Erythroblast (primary cell): ENCODE measurements around the gene GLT8D1.

Source experiments
- GATA1 ChIP-seq: IDR thresholded peaks from 2 replicates; pipeline ENCODE4 v1.6.1; 2011; ENCODE audit warnings: low read depth, mild to moderate bottlenecking, control low read depth, low read length, moderate library complexity
- POLR2A ChIP-seq: IDR thresholded peaks from 2 replicates; pipeline ENCODE4 v1.6.1; 2011; ENCODE audit warnings: mild to moderate bottlenecking, low read length

DNA sequence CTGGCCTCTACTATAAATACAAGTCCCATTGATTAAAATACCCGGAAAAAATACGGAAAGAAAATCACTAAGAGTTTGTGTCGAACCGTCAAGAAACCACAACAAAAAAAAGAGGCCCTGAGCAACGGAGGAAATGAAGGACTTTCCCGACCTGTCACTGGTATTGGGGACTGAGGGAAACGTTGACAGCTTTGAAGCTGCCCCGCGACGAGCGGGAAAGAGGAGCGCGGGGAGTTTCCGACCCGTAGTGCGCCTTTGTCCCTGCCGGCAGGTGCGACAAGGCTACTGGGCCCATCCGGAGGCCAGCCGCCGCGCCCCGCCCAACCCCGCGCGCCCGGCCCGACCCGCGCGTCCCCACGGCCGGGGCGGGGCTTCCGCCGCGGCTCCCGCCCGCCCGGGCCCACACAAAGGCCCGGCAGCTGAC, 20.3 kb downstream of the GLT8D1 start:
- TF ChIP-seq POLR2A (no peak), GATA1 (no peak)
